Natural killer cell (primary cell): ENCODE data around the gene MXD1. TPM values are rescaled to one million over a fixed set of nuclear protein-coding genes. Genes with fewer than 3 reads are reported as not detected.

ENCODE experiments used
- ATAC-seq, 3 donors: fragments of 150-1000 bp in 2 of 3; fragments of 200-7000 bp in 1 of 3; cut with Tn5 transposase; 1 replicate in 1 of 3; 2 replicates in 2 of 3; pipeline ENCODE4 v1.10.0; 2021; ENCODE audit warnings: mild to moderate bottlenecking in 2 of 3, moderate library complexity in 2 of 3
- DNase-seq, 2 donors: peaks; one replicate each; pipeline versions ENCODE4 v3.0.0 to v3.0.0-alpha.2; 2013 to 2021; ENCODE audit warnings: mixed read lengths in 1 of 2
- H3K27ac ChIP-seq: one replicate; pipeline ENCODE4 v1.5.1; 2013; ENCODE audit warnings: mild to moderate bottlenecking, low read length
- H3K27me3 ChIP-seq: one replicate; pipeline ENCODE4 v1.6.1; 2013; ENCODE audit warnings: low read length; ENCODE audit not compliant: control insufficient read depth, insufficient read depth
- H3K36me3 ChIP-seq: one replicate; pipeline ENCODE4 v1.6.1; 2013; ENCODE audit warnings: low read length; ENCODE audit not compliant: control insufficient read depth, insufficient read depth
- H3K4me1 ChIP-seq: one replicate; pipeline ENCODE4 v1.6.1; 2013; ENCODE audit warnings: low read length; ENCODE audit not compliant: control insufficient read depth, insufficient read depth
- H3K4me3 ChIP-seq: one replicate; pipeline ENCODE4 v1.5.1; 2013; ENCODE audit warnings: low read length
- H3K9me3 ChIP-seq: one replicate; pipeline ENCODE4 v1.6.1; 2013; ENCODE audit warnings: low read length; ENCODE audit not compliant: control insufficient read depth, insufficient read depth
- H3K27ac Mint-ChIP-seq, 2 donors: one replicate each; pipeline ENCODE4 v1.8.0; 2022; ENCODE audit warnings: mild to moderate bottlenecking in 2 of 2, mixed read lengths in 2 of 2, moderate library complexity in 1 of 2
- H3K27me3 Mint-ChIP-seq, 2 donors: one replicate each; pipeline ENCODE4 v1.8.0; 2022; ENCODE audit warnings: low read depth in 2 of 2, mixed read lengths in 2 of 2
- H3K36me3 Mint-ChIP-seq: one replicate; pipeline ENCODE4 v1.8.0; 2022; ENCODE audit warnings: mixed read lengths
- H3K4me1 Mint-ChIP-seq, 2 donors: one replicate each; pipeline ENCODE4 v1.8.0; 2022; ENCODE audit warnings: mixed read lengths in 2 of 2
- H3K4me3 Mint-ChIP-seq: one replicate; pipeline ENCODE4 v1.8.0; 2022; ENCODE audit warnings: mild to moderate bottlenecking, moderate library complexity, mixed read lengths
- H3K9me3 Mint-ChIP-seq, 2 donors: one replicate each; pipeline ENCODE4 v1.8.0; 2022; ENCODE audit warnings: mixed read lengths in 2 of 2
- WGBS: methylation state at CpG from one replicate; pipeline ENCODE4 v1.1.7; 2013; ENCODE audit warnings: missing lambda C conversion rate; ENCODE audit not compliant: insufficient coverage; 5-methylcytosine and 5-hydroxymethylcytosine counted together
- intact Hi-C: fragments of 100-400 bp; cut with micrococcal nuclease; formaldehyde crosslinking; loops from one replicate; pipeline ENCODE4 v1.14.2; 2022
- total RNA-seq, 4 donors: library from RNA; stranded (reverse); fragments of 120-200 nt in 1 of 4; gene quantifications; one replicate each; pipeline versions ENCODE4 v1.2.3 to v1.2.4, GENCODE V29; 2013 to 2022
- TF ChIP-seq, protein P1 (sequence below): fragments of 200-600 bp; IDR thresholded peaks from one replicate; pipeline ENCODE4 v1.8.0; 2022; ENCODE audit warnings: antibody characterized with exemption

Gene MXD1
- total RNA-seq, 3 donors from 2014 or later (not counting 1 experiment from before 2014, with no cell fraction given), result 63.0 to 165 (median 112) TPM

GRCh38 chr2:69918401-69918800 lies 3.5 kb downstream of the MXD1 start:
- Histone ChIP-seq H3K9me3 (no peaks in the 10 kb centered on the region), H3K27ac (peak overlapping the region; percentile 11), H3K4me1 (peaks cover 13% of the 10 kb centered on the region), H3K4me3 (no peak overlapping the region), H3K36me3 (peaks cover 39% of the 10 kb centered on the region), H3K27me3 (no peaks in the 10 kb centered on the region)
- H3K36me3 Mint-ChIP-seq, result peaks cover 8% of the 10 kb centered on the region
- intact Hi-C loops, result no loop called here
- DNase-seq (no peak), ATAC-seq (no peak)
- 13% methylated on average over 3 of the region's 3 CpGs for WGBS
- peaks cover 26 to 41% of the 10 kb centered on the region in 2 donors for H3K4me1 Mint-ChIP-seq
- H3K9me3 Mint-ChIP-seq, result no peaks in the 10 kb centered on the region
- H3K27ac Mint-ChIP-seq, result peak overlapping the region; percentile 66 to 79
- no peaks in the 10 kb centered on the region for H3K27me3 Mint-ChIP-seq
- TF ChIP-seq, protein P1, sequence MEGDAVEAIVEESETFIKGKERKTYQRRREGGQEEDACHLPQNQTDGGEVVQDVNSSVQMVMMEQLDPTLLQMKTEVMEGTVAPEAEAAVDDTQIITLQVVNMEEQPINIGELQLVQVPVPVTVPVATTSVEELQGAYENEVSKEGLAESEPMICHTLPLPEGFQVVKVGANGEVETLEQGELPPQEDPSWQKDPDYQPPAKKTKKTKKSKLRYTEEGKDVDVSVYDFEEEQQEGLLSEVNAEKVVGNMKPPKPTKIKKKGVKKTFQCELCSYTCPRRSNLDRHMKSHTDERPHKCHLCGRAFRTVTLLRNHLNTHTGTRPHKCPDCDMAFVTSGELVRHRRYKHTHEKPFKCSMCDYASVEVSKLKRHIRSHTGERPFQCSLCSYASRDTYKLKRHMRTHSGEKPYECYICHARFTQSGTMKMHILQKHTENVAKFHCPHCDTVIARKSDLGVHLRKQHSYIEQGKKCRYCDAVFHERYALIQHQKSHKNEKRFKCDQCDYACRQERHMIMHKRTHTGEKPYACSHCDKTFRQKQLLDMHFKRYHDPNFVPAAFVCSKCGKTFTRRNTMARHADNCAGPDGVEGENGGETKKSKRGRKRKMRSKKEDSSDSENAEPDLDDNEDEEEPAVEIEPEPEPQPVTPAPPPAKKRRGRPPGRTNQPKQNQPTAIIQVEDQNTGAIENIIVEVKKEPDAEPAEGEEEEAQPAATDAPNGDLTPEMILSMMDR, result no peak
- H3K4me3 Mint-ChIP-seq, result no peak overlapping the region

DNA sequence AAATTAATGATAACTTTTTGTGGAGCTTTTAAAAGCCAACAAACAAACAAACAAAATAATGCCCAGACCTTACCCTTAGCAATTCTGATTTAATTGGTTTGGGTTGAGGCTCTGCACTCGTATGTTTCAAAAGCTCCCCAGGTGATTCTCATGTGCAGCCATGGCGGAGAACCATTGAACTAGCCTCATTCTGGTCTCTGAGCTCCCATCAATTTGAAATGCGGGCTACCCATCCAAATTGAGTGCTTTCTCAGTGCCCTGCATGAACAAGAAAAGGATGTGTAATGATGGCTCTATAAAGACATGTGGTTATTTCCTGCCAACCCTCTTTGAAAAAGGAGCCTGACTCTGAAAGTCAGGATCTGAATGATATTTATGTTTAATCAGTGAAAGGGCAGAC lies 8.2 kb downstream of the MXD1 start:
- Histone ChIP-seq H3K4me3 (no peak overlapping the region), H3K4me1 (no peaks in the 10 kb centered on the region), H3K27ac (no peak overlapping the region), H3K36me3 (peaks cover 48% of the 10 kb centered on the region), H3K9me3 (no peaks in the 10 kb centered on the region), H3K27me3 (no peaks in the 10 kb centered on the region)
- Mint-ChIP-seq H3K4me3 (no peak overlapping the region), H3K27ac (no peak overlapping the region), H3K36me3 (no peaks in the 10 kb centered on the region), H3K9me3 (no peaks in the 10 kb centered on the region), H3K4me1 (peaks cover 25 to 54% of the 10 kb centered on the region in 2 donors), H3K27me3 (no peaks in the 10 kb centered on the region)
- intact Hi-C loops, result no loop called here
- ATAC-seq, result no peak
- 97% methylated on average over 3 of the region's 3 CpGs for WGBS
- TF ChIP-seq, protein P1, result no peak
- DNase-seq, result no peak

GRCh38 chr2:69926849-69927515 lies 12.1 kb downstream of the MXD1 start:
- Histone ChIP-seq H3K9me3 (no peaks in the 10 kb centered on the region), H3K27me3 (no peaks in the 10 kb centered on the region), H3K4me3 (no peak overlapping the region), H3K4me1 (peaks cover 4% of the 10 kb centered on the region), H3K36me3 (peaks cover 27% of the 10 kb centered on the region), H3K27ac (no peak overlapping the region)
- TF ChIP-seq, protein P1, result no peak
- no peak overlapping the region for H3K27ac Mint-ChIP-seq
- no peaks in the 10 kb centered on the region for H3K27me3 Mint-ChIP-seq
- H3K36me3 Mint-ChIP-seq, result no peaks in the 10 kb centered on the region
- ATAC-seq (peak in 1 of 3 donors; percentile 70), DNase-seq (no peak)
- no peaks in the 10 kb centered on the region for H3K9me3 Mint-ChIP-seq
- peaks cover 49 to 67% of the 10 kb centered on the region in 2 donors for H3K4me1 Mint-ChIP-seq
- intact Hi-C loops, result no loop called here
- no peak overlapping the region for H3K4me3 Mint-ChIP-seq
- 61% methylated on average over 3 of the region's 3 CpGs for WGBS
